ENCODE results near the gene ZXDC. TPM values are rescaled to one million over a fixed set of nuclear protein-coding genes. Genes with fewer than 3 reads are reported as not detected.
A peak's percentile ranks its signal among the peaks of the same experiment; 100 is the strongest.

Gene ZXDC
- total and polyA plus RNA-seq, 2 donors from 2014 or later: 11.4 to 44.8 TPM

DNA sequence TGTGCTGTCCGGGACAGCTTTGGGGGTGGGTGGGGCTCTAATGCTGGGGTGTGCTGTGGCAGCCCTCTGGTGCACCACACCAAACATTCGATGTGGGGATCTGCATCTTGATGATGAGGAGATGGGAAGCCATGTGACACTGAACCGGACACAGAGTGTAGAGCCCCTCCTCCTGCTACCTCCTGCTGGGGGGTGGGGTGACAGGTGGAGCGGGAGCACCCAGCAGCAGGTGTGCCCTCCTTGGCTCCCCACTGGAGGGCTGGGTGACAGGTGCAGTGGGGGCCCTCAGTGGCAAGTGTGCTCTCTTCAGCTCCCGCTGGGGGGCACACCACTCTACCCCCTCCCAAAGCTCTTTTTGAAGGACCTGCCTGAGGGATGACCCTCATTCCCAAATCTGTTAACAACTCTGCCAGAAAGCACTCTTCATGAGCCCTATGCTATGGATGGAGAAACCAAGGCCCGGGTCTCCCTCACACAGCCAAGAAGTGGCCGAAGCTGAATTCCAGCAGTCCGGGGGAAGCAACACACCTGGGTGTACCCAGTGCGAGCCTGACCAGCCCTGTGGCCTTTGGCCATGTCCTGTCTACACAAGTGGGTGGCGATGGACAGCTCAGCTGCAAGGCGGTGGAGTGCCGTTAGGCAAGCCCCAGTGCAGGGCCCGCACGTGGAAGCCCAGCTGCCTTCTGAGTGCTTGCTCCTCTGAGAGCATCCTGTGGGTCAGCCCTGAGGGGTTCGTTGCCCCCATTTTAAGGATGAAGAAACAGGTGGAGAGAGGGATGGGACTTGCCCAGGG lies 42.5 kb upstream of the ZXDC start:
- no peak overlapping the region for H3K9ac ChIP-seq (ENCODE audit: low read length in 3 of 3)
- DNase-seq: peak in 1 of 5 donors; percentile 51
- intact Hi-C loops (cut with DNase I): no loop called here
- no peaks in the 10 kb centered on the region for H3K9me3 ChIP-seq (ENCODE audit: control insufficient read depth in 2 of 3, insufficient read depth in 1 of 3, low read length in 3 of 3)
- H3K27ac ChIP-seq (ENCODE audit: low read depth in 2 of 2, low read length in 2 of 2): no peak overlapping the region
- no peak overlapping the region for H3K4me3 ChIP-seq (ENCODE audit: low read length in 3 of 3)
- H3K4me1 ChIP-seq (ENCODE audit: control insufficient read depth in 2 of 3, insufficient read depth in 2 of 3, low read depth in 1 of 3, low read length in 3 of 3): no peaks in the 10 kb centered on the region
- no peak for FAIRE-seq
- TF ChIP-seq, protein P1, sequence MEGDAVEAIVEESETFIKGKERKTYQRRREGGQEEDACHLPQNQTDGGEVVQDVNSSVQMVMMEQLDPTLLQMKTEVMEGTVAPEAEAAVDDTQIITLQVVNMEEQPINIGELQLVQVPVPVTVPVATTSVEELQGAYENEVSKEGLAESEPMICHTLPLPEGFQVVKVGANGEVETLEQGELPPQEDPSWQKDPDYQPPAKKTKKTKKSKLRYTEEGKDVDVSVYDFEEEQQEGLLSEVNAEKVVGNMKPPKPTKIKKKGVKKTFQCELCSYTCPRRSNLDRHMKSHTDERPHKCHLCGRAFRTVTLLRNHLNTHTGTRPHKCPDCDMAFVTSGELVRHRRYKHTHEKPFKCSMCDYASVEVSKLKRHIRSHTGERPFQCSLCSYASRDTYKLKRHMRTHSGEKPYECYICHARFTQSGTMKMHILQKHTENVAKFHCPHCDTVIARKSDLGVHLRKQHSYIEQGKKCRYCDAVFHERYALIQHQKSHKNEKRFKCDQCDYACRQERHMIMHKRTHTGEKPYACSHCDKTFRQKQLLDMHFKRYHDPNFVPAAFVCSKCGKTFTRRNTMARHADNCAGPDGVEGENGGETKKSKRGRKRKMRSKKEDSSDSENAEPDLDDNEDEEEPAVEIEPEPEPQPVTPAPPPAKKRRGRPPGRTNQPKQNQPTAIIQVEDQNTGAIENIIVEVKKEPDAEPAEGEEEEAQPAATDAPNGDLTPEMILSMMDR (IDR thresholded peaks at IDR 0.05; ENCODE audit: borderline replicate concordance, extremely low read depth, insufficient read depth): no peak
- no peaks in the 10 kb centered on the region for H3K36me3 ChIP-seq (ENCODE audit: control insufficient read depth in 2 of 3, insufficient read depth in 3 of 3, low read length in 3 of 3)
- H3K27me3 ChIP-seq (ENCODE audit: control insufficient read depth, insufficient read depth, low read length): no peaks in the 10 kb centered on the region

DNA sequence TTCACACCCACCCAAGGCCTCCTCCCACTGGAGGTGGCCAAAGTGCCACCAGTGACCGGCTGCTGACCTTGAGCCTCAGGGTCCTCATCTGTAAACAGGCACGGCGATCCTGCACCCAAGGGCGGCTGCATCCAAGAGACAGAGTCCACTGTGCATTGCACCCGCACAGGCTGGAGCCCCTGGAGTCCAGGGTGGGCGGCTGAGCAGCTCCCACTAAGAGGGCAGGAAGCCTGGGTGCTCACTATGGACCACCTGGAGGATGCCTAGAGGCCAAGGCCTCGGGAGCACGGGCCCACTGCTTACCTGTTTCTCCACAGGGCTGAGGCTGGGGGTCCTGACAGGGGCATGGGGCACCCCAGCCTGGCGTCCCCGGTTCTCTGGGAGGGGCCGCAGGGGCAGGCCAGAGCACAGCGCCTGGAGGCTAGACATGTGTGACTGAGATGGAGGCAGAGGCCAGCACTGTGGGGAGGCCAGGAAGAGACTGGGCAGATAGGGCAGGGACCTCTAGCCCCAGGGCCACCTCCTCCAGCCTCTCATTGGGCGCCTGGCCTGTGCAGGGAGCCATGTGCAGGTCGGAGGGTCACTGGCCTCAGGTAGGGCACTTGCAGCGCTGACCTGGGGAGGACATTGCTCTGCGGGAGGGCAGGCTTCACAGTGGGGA lies 41.7 kb upstream of the ZXDC start, which contains the start of gene UROC1:
Gene UROC1 (minus strand): TSS at position 483 of the 661 bp plus-strand sequence. CDS start 54 bp downstream, at position 429.
- H3K9ac ChIP-seq (ENCODE audit: low read length in 3 of 3): no peak within 1 kb of the TSS

DNA sequence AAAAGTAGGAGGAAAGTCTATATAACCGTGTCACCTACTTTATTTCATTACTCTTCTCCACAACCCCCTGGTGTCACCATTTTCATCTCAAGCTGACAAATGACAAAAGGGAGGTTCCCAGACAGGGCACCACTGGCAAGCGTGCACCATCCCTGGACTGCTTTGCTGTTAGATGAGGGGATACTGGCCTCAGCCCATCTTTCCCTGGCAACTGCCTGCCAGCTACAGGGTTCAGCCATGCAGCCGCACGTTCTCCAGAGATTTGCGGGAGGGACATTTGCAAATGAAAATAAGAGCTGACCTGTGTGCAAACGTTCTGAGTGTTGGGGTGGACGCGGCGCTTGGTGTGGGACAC lies 41.2 kb upstream of the ZXDC start:
- DNase-seq: no peak
- no peak overlapping the region for H3K4me3 ChIP-seq (ENCODE audit: low read length in 3 of 3)
- H3K27ac ChIP-seq (ENCODE audit: low read depth in 2 of 2, low read length in 2 of 2): no peak overlapping the region
- H3K36me3 ChIP-seq (ENCODE audit: control insufficient read depth in 2 of 3, insufficient read depth in 3 of 3, low read length in 3 of 3): no peaks in the 10 kb centered on the region
- FAIRE-seq: no peak
- H3K27me3 ChIP-seq (ENCODE audit: control insufficient read depth, insufficient read depth, low read length): no peaks in the 10 kb centered on the region
- TF ChIP-seq, protein P1 (IDR thresholded peaks at IDR 0.05; ENCODE audit: borderline replicate concordance, extremely low read depth, insufficient read depth): no peak
- intact Hi-C loops (cut with DNase I): no loop called here
- H3K4me1 ChIP-seq (ENCODE audit: control insufficient read depth in 2 of 3, insufficient read depth in 2 of 3, low read depth in 1 of 3, low read length in 3 of 3): no peaks in the 10 kb centered on the region
- no peaks in the 10 kb centered on the region for H3K9me3 ChIP-seq (ENCODE audit: control insufficient read depth in 2 of 3, insufficient read depth in 1 of 3, low read length in 3 of 3)
- no peak overlapping the region for H3K9ac ChIP-seq (ENCODE audit: low read length in 3 of 3)

More for the DNA sequence above, 41.7 kb upstream of the ZXDC start, which contains the start of gene UROC1:
- H3K4me1 ChIP-seq (ENCODE audit: control insufficient read depth in 2 of 3, insufficient read depth in 2 of 3, low read depth in 1 of 3, low read length in 3 of 3): no peaks in the 10 kb centered on the region
- TF ChIP-seq, protein P1 (IDR thresholded peaks at IDR 0.05; ENCODE audit: borderline replicate concordance, extremely low read depth, insufficient read depth): no peak
- DNase-seq: peak in 1 of 5 donors; percentile 51
- no peaks in the 10 kb centered on the region for H3K36me3 ChIP-seq (ENCODE audit: control insufficient read depth in 2 of 3, insufficient read depth in 3 of 3, low read length in 3 of 3)
- no peaks in the 10 kb centered on the region for H3K9me3 ChIP-seq (ENCODE audit: control insufficient read depth in 2 of 3, insufficient read depth in 1 of 3, low read length in 3 of 3)
- no peak for FAIRE-seq
- H3K27me3 ChIP-seq (ENCODE audit: control insufficient read depth, insufficient read depth, low read length): no peaks in the 10 kb centered on the region
- H3K4me3 ChIP-seq (ENCODE audit: low read length in 3 of 3): no peak within 1 kb of the TSS
- intact Hi-C loops (cut with DNase I): no loop called here
- no peak within 1 kb of the TSS for H3K27ac ChIP-seq (ENCODE audit: low read depth in 2 of 2, low read length in 2 of 2)
